GM18505 (cell line): Measurements from ENCODE around the gene AFAP1.

Experiments
- ATAC-seq: cut with Tn5 transposase; IDR thresholded peaks from one replicate; pipeline ENCODE4 v1.9.1; 2021; ENCODE audit not compliant: unreplicated experiment
- POLR2A ChIP-seq: IDR thresholded peaks from 4 replicates; pipeline ENCODE4 v1.6.1; 2011; ENCODE audit warnings: borderline replicate concordance; ENCODE audit not compliant: insufficient read depth, insufficient read length; ENCODE audit errors: extremely low read depth

AFAP1 gene

DNA sequence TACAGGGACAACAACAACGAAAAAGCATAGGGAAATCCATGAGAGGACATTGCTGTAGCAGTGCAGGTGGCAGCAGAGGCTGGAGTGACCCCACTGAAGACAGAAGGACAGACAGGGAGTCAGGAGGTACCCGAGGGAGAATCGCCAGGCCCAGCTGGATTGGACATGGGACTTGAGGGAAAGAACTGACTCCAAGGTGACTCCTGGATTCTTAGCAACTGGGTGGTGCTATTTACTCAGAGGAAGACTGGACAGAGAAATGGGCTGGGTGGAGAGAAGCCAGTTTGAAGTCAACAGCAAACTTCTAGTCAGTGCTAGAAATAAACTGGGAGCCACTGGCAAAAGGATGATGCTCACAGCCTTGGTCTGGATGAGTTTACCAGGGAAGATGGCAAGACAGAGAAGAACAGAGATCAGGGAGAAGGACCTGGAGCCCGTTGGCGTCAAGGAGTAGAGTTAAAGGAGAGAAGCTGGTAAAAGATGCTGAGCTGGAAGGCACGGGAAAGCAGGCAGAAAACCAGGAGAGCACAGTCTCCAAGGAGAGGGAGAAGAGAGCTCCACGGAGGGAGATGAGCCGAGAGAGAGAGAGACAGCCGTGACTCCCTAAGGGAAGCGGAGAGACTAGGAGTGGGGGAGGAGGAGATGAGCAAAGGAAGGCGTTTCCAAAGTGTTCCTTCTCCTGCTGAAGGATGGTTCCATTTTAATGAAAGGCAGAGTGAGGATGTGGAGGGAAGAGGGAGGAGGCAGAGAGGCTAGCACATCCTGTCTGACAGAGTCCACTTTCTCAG, 119.4 kb downstream of the AFAP1 start:
- no peak for ATAC-seq
- no peak for TF ChIP-seq POLR2A

DNA sequence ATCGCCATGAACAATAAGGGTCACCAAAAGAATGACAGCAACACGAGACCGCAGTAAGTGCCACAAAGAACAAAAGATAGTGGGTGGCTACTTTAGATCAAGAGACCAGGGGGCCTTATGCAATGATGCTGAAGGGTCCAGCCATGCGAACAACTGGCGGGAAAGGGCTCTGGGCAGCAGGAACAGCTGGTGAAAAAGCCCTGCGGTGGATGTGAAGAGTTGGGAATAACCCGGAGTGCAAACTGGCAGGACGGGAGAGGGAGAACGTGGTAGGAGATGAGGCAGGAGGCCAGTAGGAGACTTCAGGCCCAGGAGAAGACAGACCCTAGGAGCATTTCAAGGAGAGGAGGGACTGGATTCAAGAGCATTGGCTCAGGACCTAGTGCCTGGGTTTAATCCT, 120.2 kb downstream of the AFAP1 start:
- ATAC-seq: no peak
- no peak for TF ChIP-seq POLR2A

DNA sequence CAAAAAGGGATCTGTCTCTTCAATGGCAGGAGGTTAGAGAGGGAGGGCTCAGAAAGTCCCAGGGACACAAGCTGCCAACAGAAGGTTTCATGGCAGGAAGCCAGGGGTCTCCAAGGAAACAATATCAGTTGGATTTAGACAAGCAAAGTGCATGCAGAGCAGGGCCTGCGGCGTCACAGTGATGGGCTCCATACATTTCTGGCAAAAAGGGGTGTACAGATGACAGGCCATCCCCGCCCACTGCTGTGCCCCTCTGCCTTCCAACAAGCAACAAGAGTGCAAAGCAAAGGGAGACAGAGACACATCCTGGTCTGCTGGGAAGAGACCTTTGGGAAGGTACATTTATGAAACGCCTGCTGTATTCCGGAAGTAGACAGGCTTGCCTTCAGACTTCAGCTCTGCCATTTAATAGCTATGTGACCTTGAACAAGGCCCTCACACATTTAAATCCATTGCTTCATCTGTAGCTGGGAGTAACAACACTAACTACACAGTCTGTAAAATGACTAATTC, 121.2 kb downstream of the AFAP1 start:
- TF ChIP-seq POLR2A: no peak
- no peak for ATAC-seq

DNA sequence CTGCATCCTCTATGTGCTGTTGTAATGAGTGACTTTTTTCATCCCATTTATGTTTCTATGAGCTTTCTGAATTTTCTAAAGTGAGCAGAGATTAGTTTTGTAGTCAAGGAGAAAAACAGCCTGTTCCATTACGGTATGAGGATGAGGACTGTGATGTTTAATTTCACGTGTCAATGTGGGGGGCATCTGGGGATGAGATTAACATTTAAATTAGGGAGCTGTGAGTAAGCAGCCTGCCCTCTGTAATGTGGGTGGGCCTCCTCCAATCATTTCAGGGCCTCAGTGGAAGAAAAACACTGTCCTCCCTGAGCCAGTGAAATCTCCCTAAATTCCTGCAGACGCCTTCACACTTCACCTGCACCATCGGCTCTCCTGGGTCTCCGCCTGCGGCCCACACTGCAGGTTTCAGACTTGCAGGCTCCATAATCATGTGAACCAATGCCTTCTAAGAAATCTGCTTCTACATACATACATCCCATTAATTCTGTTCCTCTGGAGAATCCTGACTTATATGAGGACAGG, 121.7 kb downstream of the AFAP1 start:
- ATAC-seq: no peak
- TF ChIP-seq POLR2A: no peak

DNA sequence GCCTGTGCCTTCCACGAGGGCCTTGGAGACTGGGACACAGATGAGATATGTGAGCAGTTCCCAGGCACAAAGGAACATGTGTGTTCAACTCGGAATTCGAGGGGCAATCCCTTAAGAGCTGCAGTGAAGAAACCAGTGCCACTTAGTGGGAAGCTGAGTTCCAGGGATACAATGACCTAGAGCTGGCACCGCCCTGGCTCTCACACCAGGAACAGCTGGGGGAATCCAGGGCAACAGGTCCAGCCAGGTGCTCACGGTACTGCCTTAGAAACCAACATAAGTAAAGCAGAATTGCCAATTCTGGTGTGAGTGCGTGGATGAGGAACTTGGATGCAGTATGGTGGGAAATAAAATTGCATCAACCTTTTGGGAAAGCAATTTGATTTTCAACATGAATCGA, 122.9 kb downstream of the AFAP1 start:
- TF ChIP-seq POLR2A: no peak
- ATAC-seq: no peak

DNA sequence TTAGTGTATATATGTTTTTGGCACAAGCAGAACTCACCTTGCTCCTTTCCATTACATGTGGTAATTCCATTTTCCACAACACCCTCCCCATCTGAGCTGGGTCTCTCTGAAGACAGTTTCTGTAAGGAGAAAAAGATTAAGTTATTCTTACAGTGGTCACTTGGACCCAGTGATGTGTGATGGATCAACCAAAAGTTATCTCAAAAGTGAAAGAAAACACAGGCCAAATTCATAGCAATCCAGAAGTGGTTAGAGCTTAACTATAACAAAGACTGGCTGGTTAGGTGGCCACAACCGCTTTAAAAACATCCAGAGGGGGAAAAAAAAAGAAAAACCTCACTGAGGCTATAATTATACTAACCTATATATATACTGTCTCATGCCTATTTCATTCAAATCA, 123.7 kb downstream of the AFAP1 start:
- TF ChIP-seq POLR2A: no peak
- ATAC-seq: no peak

DNA sequence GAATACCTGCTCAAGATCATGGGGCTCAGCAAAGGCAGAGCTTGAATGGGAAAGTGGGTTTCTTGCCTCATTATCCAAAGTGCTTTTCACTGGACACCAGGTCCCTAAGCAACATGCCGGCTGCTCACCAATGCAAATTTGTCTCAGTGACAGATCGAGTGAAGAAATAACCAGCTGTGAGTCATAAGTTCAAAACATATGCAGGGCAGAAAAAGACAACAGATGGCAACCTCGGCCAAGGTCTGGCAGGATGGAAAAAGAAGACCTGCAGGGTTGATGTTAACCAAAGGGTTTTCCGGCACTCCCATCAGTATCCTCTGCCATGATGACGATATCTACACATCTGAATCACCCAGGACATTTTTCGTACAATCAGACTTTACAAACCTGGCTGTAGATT, 124.1 kb downstream of the AFAP1 start:
- no peak for TF ChIP-seq POLR2A
- ATAC-seq: no peak

DNA sequence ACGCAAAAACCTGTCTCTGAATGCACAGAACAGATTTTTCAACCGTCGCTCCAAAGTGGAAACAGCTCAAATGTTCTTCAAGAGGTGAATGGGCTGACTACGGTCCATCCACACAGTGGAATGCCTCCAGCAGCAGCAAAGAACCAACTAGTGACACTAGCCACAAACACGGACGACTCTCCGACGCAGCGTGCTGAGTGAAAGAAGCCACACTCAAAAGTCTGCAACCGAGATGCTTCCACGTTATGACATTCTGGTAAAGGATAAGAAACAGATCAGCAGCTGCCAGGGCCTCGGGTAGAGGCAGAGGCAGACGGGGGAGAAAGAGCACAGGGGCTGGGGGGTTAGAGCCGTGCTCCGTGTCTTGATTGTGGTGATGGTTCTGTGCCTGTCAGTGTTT, 125.2 kb downstream of the AFAP1 start:
- no peak for ATAC-seq
- no peak for TF ChIP-seq POLR2A

DNA sequence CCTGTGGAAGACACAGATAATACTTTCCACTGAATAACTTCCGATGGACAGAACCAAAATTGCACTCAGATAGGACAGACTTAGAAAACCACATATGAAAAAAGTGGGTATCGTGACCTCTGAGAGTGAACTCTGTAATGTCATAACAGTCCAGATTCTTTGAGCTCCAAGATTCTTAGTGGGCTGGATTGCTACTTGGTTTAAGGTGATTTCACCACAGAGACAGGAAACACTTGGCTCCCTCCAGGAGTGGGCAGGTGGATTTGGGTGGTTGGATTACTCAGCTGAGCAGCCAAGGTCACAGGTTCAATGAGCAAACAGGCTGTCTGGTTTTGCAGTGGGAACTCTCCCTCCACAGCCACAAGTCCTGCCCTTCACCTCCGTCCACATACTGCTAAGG, 126.0 kb downstream of the AFAP1 start:
- no peak for ATAC-seq
- no peak for TF ChIP-seq POLR2A

DNA sequence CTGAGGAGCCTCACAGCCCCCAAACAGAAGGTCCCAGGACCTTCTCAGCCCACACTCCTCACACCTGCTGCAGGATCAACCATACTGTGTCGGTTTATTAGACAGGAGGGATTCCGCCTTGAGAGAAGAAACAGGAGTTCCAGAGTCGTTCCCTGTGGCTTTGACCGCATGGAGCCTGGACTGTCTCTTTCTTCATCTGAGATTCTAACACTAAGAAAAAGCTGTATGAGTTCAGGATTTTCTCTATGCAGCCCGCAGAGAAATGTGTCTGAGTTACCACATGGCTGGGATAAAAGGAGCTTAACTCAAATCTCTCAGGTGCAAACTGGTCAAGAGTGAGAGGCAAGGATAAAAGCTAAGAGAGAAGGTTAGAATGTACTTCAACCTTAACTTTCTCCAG, 126.7 kb downstream of the AFAP1 start:
- ATAC-seq: no peak
- TF ChIP-seq POLR2A: no peak

DNA sequence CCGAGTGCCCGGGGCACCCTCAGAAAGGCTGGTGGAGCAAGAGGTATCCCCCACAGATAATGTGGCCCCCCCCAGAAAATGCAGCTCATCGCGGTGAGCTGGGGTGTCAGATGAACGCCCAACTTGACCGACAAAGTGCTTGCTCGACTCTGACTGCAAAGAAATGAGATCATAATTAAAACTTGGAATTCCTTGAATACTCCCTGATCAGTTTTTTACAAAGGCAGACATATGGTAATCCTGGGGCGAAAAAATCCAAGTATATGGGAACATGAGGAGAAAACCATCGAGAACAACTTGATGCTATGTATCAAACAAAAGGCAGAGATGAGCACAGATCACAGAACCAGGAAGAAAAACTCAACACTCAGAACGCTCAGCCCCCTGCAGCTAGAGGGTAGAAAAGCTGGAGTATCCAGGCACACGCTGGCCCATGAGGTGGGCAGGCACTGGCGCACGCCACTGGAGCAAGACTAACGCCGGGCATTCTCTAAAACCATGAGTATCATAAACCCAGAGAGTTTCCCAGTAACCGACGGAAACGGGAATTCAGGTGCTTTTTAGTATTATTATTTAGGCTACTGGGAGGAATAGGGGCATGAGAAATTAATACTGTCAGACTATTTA, 127.3 kb downstream of the AFAP1 start:
- no peak for ATAC-seq
- TF ChIP-seq POLR2A: no peak

DNA sequence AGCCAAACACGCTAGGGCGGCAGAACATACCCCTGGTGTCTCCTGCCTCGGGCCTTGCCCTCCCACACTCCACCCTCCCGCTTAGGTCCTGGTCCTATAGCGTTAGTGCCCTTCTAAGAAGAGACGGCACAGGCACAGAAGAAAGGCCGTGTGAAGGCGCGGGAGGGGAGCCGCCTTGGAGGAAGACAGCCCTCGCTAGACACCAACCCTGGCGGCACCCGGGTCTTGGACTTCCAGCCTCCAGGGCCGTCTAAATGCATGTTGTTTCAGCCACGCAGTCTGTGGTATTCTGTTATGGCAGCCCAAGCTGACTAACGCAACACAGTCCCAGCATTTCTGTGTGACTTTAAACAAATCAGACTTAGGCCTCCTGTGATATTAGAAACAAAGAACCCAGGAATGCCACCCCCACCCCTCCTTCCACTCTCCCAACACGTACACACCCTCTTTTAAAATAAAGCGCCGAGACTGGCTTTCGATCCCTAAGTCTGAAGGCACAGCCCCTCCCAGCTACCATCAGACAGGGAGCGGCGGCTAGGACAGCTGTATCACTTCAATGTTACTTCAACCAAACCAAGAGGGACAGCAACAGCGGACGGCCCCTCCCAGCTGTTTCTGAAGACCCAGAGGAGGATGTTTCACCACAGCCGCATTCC, 128.0 kb downstream of the AFAP1 start:
- no peak for TF ChIP-seq POLR2A
- no peak for ATAC-seq

DNA sequence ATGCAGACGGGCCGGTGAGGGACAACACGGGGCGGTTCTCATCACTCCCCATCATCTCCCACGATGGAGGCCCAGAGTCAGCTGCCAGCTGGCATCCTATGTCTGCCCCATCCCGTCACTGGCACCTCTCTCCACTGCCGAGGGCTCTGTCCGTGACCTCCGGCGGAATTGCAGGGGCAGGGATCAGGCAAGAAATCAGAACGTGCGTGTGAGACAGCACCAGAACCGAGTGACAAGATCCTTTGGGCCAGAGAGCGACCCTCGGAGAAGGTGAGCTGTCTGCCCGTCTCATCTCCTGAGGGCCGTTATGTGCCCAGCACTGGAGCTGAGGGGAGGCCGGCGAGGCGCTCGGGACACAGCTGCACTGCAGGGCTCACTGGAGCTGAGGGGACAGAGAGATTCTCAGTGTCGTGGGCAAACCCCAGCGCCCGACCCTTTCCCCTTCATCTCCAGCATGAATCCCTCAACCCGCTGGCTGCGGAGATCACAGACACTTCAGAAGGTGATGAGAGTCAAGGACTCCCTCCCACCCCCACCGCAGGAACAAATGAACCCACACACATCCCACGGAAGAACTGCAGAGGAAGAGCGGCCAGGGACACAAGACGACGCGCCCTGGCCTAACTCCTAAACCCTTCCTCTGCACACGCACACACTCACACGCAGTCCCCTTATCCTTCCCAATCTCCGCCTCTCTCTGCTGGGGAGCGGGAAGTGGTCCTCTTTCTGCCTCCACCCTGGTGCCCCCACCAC, 128.7 kb downstream of the AFAP1 start:
- TF ChIP-seq POLR2A: no peak
- ATAC-seq: no peak

DNA sequence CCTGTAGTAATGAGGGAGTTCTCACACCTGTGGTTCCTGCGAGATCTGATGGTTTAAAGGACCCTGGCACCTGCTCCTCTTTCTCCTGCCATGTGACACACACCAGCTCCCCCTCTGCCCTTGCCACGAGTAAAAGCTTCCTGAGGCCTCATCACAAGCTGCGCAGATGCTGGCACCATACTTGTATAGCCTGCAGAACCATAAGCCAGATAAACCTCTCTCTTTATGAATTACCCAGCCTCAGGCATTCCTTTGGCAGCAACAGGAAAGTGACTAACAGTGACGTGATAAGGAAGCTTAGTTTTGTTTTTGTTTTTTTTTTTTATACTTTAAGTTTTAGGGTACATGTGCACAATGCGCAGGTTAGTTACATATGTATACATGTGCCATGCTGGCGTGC, 130.9 kb downstream of the AFAP1 start:
- no peak for TF ChIP-seq POLR2A
- no peak for ATAC-seq

DNA sequence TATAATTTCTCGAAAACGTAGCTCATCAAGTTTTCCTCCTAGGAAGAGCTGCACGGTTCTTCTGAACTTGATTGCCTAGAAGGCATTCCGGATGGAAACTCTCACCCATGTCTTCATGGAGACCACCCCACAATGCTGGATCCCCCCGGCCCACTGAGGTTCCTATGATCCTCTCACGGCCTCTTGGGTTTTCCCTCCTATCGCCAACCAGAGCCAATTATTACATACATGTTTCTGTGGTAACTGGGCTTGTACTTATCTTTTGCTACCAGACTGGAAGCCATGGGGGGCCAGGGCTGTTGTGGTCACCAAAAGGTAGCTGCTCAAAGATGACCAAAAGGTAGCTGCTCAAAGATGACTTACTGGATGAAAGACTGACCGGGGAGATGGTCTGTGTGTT, 131.5 kb downstream of the AFAP1 start:
- TF ChIP-seq POLR2A: no peak
- ATAC-seq: no peak
